GM12878 (cell line): Measurements from ENCODE around the gene THAP7. TPM values are rescaled to one million over a fixed set of nuclear protein-coding genes. Genes with fewer than 3 reads are reported as not detected.
A peak's percentile ranks its signal among the peaks of the same experiment; 100 is the strongest.

Source experiments
- ATAC-seq: fragments of 200-7000 bp; cut with Tn5 transposase; 3 replicates; pipeline ENCODE4 v1.9.1; 2020; ENCODE audit warnings: mild to moderate bottlenecking, moderate library complexity
- BruUV-seq: library from RNA; stranded (reverse); fragments of 400-500 nt; replicated peaks from 2 replicates; lab custom pipeline; 2021; lab: Mats Ljungman, UMichigan
- CTCF ChIA-PET: fragments of 300-600 bp; sonication (Branson Sonifier 250); formaldehyde crosslinking; extraction: SDS; loops from one replicate; lab custom pipeline; 2021; ENCODE audit warnings: inconsistent platforms; lab: Yijun Ruan, JAX
- POLR2A ChIA-PET: fragments of 350-600 bp; formaldehyde crosslinking; extraction: SDS; loops from one replicate; lab custom pipeline; 2021; ENCODE audit warnings: inconsistent platforms; lab: Charles Lee
- RAD21 ChIA-PET: fragments of 300-600 bp; sonication (Branson Sonifier 250); formaldehyde crosslinking; loops from one replicate; lab custom pipeline; 2023; ENCODE audit warnings: antibody characterized with exemption; ENCODE audit not compliant: unreplicated experiment; lab: Charles Lee
- SMC1A ChIA-PET: fragments of 300-600 bp; sonication (Branson Sonifier 250); formaldehyde crosslinking; loops from one replicate; lab custom pipeline; 2023; ENCODE audit not compliant: unreplicated experiment, uncharacterized antibody; lab: Charles Lee
- DNase-seq: peaks from one replicate; pipeline ENCODE4 v3.0.0-alpha.2; 2011; ENCODE audit warnings: low read depth, low spot score
- FAIRE-seq: peaks from 3 replicates; lab custom pipeline; 2011; peaks lifted over from hg19 to GRCh38; lab: Jason Lieb, UNC
- H2AFZ ChIP-seq: 2 replicates; pipeline ENCODE4 v1.6.0; 2011; ENCODE audit warnings: low read depth, low read length, control low read depth; ENCODE audit not compliant: control insufficient read depth
- H3K27ac ChIP-seq: 2 replicates; pipeline ENCODE4 v1.5.1; 2011; ENCODE audit warnings: control low read depth; ENCODE audit not compliant: control insufficient read depth, insufficient read depth
- H3K27me3 ChIP-seq, 2 experiments: replicated peaks in 1 of 2; 2 replicates each; pipeline versions ENCODE4 v1.6.0 to v1.6.1; 2011; ENCODE audit warnings: low read length in 1 of 2; ENCODE audit not compliant: control insufficient read depth in 2 of 2, insufficient read depth in 2 of 2
- H3K36me3 ChIP-seq, 2 experiments: 2 replicates each; pipeline ENCODE4 v1.5.1; 2011; ENCODE audit warnings: low read length in 1 of 2; ENCODE audit not compliant: control insufficient read depth in 2 of 2, insufficient read depth in 2 of 2
- H3K4me1 ChIP-seq: 2 replicates; pipeline ENCODE4 v1.6.1; 2011; ENCODE audit warnings: mild to moderate bottlenecking, low read length, moderate library complexity, mixed read lengths; ENCODE audit not compliant: control insufficient read depth, insufficient read depth
- H3K4me2 ChIP-seq: 2 replicates; pipeline ENCODE4 v1.6.0; 2011; ENCODE audit warnings: control low read depth; ENCODE audit not compliant: control insufficient read depth, insufficient read depth
- H3K4me3 ChIP-seq: fragments of 200-600 bp; sonication (generic); 2 replicates; pipeline ENCODE4 v1.5.1; 2016
- H3K79me2 ChIP-seq: 2 replicates; pipeline ENCODE4 v1.6.0; 2011; ENCODE audit warnings: low read length; ENCODE audit not compliant: control insufficient read depth, insufficient read depth
- H3K9ac ChIP-seq: 2 replicates; pipeline ENCODE4 v1.8.0; 2011; ENCODE audit warnings: low read length, control low read depth, mixed read lengths; ENCODE audit not compliant: control insufficient read depth, insufficient read depth
- H3K9me3 ChIP-seq: replicated peaks from 3 replicates; pipeline ENCODE4 v1.5.1; 2011; ENCODE audit warnings: mild to moderate bottlenecking, low read length; ENCODE audit not compliant: control insufficient read depth, insufficient read depth
- H4K20me1 ChIP-seq: 2 replicates; pipeline ENCODE4 v1.6.0; 2011; ENCODE audit not compliant: control insufficient read depth, insufficient read depth
- KAT2A ChIP-seq: conservative IDR thresholded peaks from 2 replicates; pipeline ENCODE4 v1.6.1; 2011; ENCODE audit warnings: low read depth, low read length; ENCODE audit not compliant: control insufficient read depth
- KLF5 ChIP-seq: fragments of 450-650 bp; IDR thresholded peaks from 2 replicates; pipeline ENCODE4 v1.6.1; 2014; ENCODE audit warnings: mild to moderate bottlenecking; ENCODE audit not compliant: partially characterized antibody
- POLR2A ChIP-seq: IDR thresholded peaks from 2 replicates; pipeline ENCODE4 v1.6.1; 2011; ENCODE audit warnings: low read depth, mild to moderate bottlenecking, low read length
- RBBP5 ChIP-seq: fragments of 200-600 bp; sonication (generic); conservative IDR thresholded peaks from 2 replicates; pipeline ENCODE4 v1.6.1; 2016
- SIN3A ChIP-seq: IDR thresholded peaks from 2 replicates; pipeline ENCODE4 v1.6.1; 2012; ENCODE audit warnings: low read depth, low read length, improper control_type of control experiment
- WGBS: methylation state at CpG from one replicate; pipeline ENCODE4 v1.1.6; 2016; ENCODE audit warnings: low lambda C conversion rate; ENCODE audit not compliant: insufficient replicate concordance, insufficient coverage; ENCODE audit errors: missing lambda C conversion rate; 5-methylcytosine and 5-hydroxymethylcytosine counted together
- in situ Hi-C: fragments of 300-500 bp; cut with MboI; formaldehyde crosslinking; loops from 9 replicates; pipeline ENCODE4 v1.14.3; 2018; ENCODE audit warnings: mixed read lengths
- intact Hi-C: fragments of 100-400 bp; cut with micrococcal nuclease; formaldehyde crosslinking; loops from one replicate; pipeline ENCODE4 v1.14.2; 2022; ENCODE audit not compliant: unreplicated experiment
- polyA plus RNA-seq, 11 experiments: library from polyadenylated mRNA; depleted of rRNA in 4 of 11; unstranded in 6 of 11; stranded (reverse) in 5 of 11; fragments of >200 nt; fragmentation: Nextera tagmentation in 4 of 11; fragmentation: Illumina TruSeq in 1 of 11; extraction: Ambion mirVana in 4 of 11; extraction: Trizol in 1 of 11; gene quantifications; 1 replicate in 1 of 11; 2 replicates in 10 of 11; pipeline versions ENCODE4 v1.2.1 to v1.2.3, GENCODE V29; 2011 to 2016; ENCODE audit warnings: inconsistent platforms in 2 of 11, missing spikeins in 2 of 11, low read depth in 1 of 11
- total RNA-seq, 4 experiments: library from RNA; depleted of rRNA in 3 of 4; stranded (reverse); fragments of >200 nt in 3 of 4; fragmentation: Illumina TruSeq in 1 of 4; extraction: Trizol in 1 of 4; gene quantifications; 2 replicates each; pipeline versions ENCODE4 v1.2.1 to v1.2.3, GENCODE V29; 2013 to 2021
- TF ChIP-seq, protein P1 (sequence below): IDR thresholded peaks from 2 replicates; pipeline ENCODE4 v1.6.1; 2012; ENCODE audit warnings: improper control_type of control experiment, low read depth, low read length; ENCODE audit not compliant: insufficient replicate concordance

Gene THAP7
- total and polyA plus RNA-seq, 10 of the 15 experiments (the other 5 are each of a cell fraction or from before 2014, with no cell fraction given), result 0.66 to 58.3 (median 26.3) TPM

DNA sequence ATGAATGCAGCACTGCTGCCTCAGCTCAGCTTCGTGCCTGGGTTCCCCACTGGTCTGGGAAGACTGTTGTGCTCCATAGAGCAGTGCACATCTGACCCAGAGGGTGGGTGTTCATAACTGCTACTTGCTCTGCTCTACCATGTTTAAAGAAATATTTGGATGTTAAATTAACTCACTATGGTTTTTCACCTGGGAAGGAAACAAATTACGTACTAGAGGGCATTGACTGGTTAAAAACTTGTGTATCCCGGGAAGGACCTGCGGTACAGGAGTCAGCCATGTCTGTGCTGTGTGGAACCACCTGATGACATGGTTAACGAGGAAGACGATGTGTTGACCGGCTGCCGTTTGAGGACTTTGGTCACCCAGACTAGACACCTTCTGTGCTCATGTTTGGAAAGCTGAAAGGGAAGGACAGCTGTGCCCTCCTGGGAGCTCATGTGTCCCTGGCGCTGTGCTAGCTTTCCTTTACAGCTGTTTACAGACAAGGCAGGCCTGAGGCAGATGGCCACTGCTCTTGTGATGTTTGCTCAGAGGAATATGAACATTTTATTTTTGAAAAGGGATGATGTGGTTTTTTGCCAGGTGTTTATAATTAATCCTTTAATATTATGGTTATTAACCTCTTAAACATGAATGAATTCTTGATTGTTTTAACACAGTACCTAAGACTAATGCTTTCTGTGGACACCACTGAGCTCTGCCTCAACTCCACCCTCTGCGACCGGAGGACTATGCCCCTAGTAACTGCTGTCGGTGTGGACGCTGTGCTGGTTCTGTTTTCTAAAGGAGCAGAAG lies 49.2 kb downstream of the THAP7 start:
- BruUV-seq, result no TSS peak
- Histone ChIP-seq H3K4me2 (no peak overlapping the region), H2AFZ (no peak overlapping the region), H3K27me3 (no peaks in the 10 kb centered on the region; a peak in 1 of 4 replicates), H3K27ac (no peak overlapping the region), H3K36me3 (peaks cover 18 to 41% of the 10 kb centered on the region in 2 experiments), H3K4me1 (no peaks in the 10 kb centered on the region; the same call in 1 of the 2 replicates), H3K9me3 (no peaks in the 10 kb centered on the region), H3K9ac (no peak overlapping the region), H4K20me1 (peaks cover 2% of the 10 kb centered on the region), H3K4me3 (no peak overlapping the region), H3K79me2 (peaks cover 12% of the 10 kb centered on the region)
- TF ChIP-seq KLF5 (no peak), SIN3A (no peak), POLR2A (0 out of 2 replicates have a peak, but pooled peaks have one; percentile 18), KAT2A (no peak), RBBP5 (no peak)
- TF ChIP-seq, protein P1, sequence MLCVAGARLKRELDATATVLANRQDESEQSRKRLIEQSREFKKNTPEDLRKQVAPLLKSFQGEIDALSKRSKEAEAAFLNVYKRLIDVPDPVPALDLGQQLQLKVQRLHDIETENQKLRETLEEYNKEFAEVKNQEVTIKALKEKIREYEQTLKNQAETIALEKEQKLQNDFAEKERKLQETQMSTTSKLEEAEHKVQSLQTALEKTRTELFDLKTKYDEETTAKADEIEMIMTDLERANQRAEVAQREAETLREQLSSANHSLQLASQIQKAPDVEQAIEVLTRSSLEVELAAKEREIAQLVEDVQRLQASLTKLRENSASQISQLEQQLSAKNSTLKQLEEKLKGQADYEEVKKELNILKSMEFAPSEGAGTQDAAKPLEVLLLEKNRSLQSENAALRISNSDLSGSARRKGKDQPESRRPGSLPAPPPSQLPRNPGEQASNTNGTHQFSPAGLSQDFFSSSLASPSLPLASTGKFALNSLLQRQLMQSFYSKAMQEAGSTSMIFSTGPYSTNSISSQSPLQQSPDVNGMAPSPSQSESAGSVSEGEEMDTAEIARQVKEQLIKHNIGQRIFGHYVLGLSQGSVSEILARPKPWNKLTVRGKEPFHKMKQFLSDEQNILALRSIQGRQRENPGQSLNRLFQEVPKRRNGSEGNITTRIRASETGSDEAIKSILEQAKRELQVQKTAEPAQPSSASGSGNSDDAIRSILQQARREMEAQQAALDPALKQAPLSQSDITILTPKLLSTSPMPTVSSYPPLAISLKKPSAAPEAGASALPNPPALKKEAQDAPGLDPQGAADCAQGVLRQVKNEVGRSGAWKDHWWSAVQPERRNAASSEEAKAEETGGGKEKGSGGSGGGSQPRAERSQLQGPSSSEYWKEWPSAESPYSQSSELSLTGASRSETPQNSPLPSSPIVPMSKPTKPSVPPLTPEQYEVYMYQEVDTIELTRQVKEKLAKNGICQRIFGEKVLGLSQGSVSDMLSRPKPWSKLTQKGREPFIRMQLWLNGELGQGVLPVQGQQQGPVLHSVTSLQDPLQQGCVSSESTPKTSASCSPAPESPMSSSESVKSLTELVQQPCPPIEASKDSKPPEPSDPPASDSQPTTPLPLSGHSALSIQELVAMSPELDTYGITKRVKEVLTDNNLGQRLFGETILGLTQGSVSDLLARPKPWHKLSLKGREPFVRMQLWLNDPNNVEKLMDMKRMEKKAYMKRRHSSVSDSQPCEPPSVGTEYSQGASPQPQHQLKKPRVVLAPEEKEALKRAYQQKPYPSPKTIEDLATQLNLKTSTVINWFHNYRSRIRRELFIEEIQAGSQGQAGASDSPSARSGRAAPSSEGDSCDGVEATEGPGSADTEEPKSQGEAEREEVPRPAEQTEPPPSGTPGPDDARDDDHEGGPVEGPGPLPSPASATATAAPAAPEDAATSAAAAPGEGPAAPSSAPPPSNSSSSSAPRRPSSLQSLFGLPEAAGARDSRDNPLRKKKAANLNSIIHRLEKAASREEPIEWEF, result no peak
- FAIRE-seq (no peak), ATAC-seq (no peak), DNase-seq (no peak)
- intact Hi-C loops (no loop called here), in situ Hi-C loops (no loop called here)
- ChIA-PET POLR2A (interaction anchor here (0.7 kb wide), 1 partner anchor 31 kb away, joined by 3 read pairs; no protein-coding TSS in a partner anchor), CTCF (interaction anchor here (1.4 kb wide), 1 partner anchor 8 kb away, joined by 6 read pairs; no protein-coding TSS in a partner anchor), SMC1A (interaction anchor here (0.9 to 1.8 kb wide), 2 partner anchors 15 to 67 kb away, joined by 3 read pairs; no protein-coding TSS in a partner anchor), RAD21 (no interaction called here)
- 94% methylated on average over 13 of the region's 13 CpGs for WGBS
